Measurements from ENCODE around the gene OPA1. TPM values are rescaled to one million over a fixed set of nuclear protein-coding genes. Genes with fewer than 3 reads are reported as not detected.
"Not testable (repeated sequence)": the region's sequence is repeated elsewhere in the genome, so short reads cannot be mapped to it uniquely, and the experiment has no call there.

The OPA1 gene
- total RNA-seq, 1 experiment from 2014 or later: 159 TPM

DNA sequence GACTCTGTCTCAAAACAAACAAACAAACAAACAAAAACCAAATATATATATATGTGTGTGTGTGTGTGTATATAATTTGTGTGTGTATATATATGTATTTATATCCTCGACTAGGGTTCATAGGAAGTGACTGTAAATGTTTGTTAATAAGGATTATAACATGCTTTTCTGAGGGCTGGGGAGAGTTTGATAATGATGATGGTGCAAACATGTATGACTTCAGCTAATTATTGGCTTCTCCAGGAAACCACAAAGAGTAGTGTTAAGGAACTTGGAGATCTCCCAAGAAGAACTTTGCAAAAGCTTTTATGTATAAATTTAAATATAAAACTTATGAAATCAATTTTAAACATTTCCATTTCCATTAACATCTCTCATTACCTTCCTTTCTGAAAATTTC, 3.9 kb upstream of the OPA1 start:
- DNase-seq (ENCODE audit: low spot score): no peak

DNA sequence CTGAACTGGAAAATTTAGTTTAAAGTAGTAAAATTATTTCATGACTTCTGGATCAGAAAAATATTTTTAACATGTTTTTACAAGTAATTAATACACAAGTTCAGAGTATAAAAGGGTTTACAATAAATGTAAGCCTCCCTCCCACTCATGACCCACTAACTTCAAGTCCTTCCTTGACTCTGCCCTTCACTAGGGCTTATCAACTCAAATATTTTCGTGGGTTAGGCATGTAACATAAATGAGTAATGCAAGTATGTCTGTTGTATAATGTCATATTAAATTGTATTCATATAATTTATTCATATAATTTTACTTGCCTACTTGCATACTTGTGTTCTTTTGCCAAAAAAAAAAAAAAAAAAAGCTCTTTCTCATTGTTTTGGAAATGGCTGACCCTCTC, 3.4 kb upstream of the OPA1 start:
- DNase-seq (ENCODE audit: low spot score): no peak

DNA sequence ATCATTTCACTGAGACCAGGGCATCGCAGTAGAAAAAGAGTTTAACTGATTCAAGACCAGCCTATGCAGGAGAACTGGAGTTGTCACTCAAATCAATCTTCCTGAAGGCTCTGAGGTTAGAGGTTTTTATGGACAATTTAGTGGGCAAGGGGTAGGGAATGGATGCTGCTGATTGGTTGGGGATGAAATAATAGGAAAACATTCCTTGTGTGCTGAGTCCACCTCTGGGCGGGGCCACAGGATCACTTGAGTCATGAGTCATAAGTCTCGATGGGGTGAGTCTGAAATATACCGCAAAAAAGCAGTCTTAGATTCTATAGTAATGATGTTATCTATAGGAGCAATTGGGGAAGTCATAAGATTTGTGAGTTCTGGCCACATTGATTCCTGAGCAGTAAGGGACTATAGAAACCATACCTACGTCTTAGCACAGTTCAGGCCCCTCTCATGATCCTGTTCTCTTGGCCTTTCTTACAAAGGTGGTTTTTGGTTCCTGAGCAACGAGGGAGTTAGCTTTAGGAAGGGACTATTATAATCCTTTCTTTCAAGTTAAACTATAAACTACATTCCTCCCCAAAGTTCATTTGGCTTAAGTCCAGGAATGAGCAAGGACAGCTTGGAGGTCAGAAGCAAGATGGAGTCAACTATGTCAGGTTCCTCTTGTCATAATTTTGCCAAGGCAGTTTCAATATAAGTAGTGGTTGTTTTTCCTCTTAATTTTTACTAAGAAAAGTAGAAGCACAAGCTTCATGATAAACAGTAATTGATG, 2.7 kb upstream of the OPA1 start:
- peak; percentile 95 for DNase-seq (ENCODE audit: low spot score)

DNA sequence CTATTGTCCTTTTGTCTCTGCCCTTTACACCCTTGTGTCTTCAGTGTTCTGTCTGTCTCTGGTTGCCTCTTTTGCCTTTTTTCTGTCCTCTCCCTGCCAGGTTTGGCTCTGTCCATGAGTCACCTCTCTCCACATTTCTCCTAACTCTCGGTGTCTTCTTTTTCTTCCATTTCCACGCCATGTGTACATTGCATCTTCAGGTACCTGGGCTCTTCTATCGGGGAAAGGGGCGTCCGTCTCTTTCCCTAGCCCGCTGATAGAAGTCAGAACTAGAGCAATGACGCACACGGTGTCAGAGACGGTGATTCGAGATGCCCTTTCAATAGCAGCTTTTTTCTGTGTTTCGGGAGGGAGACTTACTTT, 641 bp downstream of the OPA1 start:
- DNase-seq (ENCODE audit: low spot score): peak; percentile 30

DNA sequence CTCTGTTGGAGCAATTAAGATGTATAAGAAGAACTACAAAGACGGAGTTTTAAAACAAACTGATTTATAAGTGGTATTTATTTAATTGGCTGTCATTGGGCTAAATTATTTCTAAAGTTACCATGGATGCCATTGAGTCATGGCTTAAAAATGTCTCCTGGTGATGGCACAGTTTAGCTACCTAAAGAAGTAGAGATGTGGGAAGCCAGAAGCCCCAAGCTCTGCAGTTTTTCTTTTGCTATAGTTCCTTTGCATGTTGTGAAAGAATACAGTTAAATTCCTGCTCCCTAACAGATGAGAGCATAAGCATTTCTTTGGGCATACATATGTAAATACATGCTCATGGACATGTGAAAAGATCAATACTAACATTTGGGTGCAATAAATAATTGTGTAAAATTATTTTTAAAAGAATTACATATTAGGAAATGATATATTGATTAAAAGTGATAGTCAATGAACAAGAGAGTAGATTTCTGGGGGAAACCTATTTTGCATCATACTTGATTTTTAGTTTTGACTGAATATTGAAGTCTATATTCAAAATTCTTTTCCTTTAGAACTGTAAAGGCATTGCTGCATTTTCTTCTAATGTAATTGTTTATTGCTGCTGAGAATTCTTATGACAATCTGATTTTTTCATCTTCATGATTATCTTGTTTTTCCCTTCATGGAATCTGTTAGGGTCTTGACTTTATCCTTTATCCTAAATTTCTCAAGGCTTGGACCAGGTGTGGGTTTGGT, 2.1 kb downstream of the OPA1 start:
- DNase-seq (ENCODE audit: low spot score): peak; percentile 54

DNA sequence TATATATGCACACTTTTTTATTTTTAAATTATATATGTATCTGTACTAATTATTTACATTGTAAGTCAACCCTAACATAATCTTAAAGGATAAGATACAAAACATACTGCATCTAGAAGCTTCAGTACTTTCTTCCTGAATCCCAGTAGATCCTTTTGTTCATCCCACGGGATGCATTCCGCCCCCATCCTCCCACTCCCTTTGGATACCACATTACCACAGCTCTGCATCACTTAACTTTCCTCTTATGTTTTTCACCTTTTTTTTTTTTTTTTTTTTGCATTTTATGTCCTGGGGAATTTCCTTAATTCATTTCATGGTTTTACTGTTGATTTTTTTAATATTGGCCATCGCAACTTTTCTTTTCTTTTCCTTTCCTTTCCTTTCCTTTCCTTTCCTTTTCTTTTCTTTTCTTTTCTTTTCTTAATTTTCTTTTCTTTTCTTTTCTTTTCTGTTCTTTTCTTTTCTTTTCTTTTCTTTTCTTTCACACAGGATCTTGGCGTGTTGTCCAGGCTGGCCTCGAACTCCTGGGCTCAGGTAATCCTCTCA, 3.0 kb downstream of the OPA1 start:
- no peak for DNase-seq (ENCODE audit: low spot score)

DNA sequence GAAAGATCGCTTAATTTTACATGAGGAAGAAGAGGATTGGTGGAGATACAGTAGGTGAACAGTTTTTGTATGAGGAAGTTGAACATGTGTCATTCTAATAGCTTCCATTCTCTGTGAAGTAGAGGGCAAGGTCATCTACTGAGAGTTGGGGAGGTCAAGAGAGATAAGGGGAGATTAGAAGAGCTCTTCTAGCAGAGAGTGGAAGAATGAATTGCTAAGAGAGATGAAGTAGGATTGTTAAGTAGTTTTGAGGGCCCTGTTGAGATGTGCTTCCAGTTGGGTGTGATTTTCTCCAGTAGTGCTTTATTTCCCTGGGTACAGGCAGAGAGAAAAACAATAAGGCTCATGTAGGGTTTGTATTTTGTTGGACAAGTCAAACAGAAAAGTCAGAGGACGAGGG, 5.2 kb downstream of the OPA1 start:
- DNase-seq (ENCODE audit: low spot score): no peak

DNA sequence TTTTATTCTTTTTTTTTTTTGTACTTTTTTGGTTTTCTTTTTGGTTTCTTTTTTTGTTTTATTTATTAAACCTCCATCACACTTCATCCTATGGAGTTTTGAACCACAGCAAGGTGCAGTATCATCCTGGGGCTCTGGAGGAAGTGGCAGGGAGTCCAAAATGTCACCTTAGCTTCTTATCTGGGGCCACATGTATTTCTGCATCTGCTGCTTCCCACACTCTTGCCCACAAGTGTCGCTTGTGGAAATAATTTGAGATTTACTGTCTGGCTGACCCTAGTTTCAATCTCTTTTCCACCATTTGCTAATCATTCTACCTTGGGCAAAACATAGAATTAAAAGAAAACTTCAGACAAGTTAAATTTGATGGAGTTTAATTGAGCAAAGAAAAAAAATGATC, 6.4 kb downstream of the OPA1 start:
- no peak for DNase-seq (ENCODE audit: low spot score)

DNA sequence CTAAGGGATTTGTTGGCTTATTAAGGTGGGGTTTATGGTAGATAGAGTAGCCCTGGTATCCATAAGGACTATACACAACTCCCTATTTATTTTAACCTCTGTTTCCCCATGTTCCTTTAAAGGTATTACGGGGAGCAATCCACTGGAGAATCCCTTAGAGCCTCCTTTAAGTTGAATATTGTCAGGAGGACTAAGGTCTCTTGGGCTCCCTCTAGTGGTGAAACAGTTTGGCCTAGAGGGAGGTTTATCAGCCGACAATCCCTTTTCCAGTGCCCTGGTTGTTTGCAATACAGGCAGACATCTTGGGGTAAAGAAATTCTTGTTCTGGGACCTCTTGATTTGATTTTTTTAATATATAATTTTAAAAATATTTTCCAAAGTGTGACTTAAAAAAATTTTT, 12.9 kb downstream of the OPA1 start:
- DNase-seq (ENCODE audit: low spot score): peak; percentile 82

DNA sequence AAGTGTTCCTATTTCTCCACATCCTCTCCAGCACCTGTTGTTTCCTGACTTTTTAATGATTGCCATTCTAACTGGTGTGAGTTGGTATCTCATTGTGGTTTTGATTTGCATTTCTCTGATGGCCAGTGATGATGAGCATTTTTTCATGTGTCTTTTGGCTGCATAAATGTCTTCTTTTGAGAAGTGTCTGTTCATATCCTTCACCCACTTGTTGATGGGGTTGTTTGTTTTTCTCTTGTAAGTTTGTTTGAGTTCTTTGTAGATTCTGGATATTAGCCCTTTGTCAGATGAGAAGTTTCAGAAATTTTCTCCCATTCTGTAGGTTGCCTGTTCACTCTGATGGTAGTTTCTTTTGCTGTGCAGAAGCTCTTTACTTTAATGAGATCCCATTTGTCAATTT, 13.9 kb downstream of the OPA1 start:
- DNase-seq (ENCODE audit: low spot score): not testable (repeated sequence)

DNA sequence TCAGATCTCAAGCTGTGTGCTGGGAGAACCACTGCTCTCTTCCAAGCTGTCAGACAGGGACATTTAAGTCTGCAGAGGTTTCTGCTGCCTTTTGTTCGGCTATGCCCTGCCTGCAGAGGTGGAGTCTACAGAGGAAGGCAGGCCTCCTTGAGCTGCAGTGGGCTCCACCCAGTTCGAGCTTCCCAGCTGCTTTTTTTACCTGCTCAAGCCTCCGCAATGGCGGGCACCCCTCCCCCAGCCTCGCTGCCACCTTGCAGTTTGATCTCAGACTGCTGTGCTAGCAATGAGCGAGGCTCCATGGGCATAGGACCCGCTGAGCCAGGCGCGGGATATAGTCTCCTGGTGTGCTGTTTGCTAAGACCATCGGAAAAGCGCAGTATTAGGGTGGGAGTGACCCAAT, 17.5 kb downstream of the OPA1 start:
- DNase-seq (ENCODE audit: low spot score): not testable (repeated sequence)

DNA sequence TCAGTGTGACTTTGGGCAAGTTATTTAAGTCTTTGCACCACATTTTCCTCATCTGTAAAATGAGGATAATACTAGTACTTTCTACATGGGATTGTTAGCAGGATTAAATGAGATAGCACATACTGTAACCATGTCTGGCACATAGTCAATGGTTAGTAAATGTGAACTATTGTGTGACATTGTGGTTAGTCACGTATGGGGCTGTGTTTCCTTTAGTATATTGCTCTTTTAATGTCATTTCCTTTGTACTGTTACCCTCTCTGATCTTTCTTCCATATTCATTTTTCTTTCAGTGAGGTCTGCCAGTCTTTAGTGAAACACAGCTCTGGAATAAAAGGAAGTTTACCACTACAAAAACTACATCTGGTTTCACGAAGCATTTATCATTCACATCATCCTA, 21.4 kb downstream of the OPA1 start:
- no peak for DNase-seq (ENCODE audit: low spot score)

DNA sequence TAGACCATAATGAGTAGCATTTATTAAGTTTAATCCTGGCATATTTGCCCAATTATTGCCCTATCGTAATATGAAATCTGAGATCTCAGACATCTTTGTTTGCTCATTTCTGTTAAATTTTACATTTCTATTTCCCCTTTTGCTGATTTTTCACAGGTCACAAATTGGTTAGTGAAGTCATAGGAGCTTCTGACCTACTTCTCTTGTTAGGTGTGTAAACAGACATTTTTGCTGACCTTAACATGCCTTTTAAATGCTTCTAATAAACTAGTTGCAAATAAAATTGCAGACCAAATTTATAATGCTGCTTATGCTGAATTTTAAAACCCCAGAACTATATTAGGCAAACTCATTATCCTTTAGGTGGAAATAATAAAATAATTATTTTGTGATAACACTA, 24.6 kb downstream of the OPA1 start:
- no peak for DNase-seq (ENCODE audit: low spot score)

DNA sequence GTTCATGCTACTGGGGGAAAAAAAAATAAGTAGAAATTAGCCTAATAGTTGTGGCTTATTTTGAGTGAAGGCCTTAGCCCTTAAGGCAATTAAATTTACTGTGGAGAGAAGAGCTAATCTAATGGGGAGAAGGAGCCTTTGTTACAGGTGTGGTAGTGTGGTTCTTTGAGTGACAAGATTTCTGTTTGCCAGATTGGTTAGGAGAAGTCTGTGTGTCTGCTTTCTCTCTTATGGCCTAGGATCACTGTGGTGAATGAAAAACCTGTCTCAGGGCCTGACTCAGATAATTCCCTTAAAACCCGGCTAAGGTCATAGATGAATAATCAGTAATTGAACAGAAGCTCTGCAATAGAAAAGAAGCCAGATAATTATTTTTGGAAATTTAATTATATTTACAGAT, 27.0 kb downstream of the OPA1 start:
- DNase-seq (ENCODE audit: low spot score): no peak

DNA sequence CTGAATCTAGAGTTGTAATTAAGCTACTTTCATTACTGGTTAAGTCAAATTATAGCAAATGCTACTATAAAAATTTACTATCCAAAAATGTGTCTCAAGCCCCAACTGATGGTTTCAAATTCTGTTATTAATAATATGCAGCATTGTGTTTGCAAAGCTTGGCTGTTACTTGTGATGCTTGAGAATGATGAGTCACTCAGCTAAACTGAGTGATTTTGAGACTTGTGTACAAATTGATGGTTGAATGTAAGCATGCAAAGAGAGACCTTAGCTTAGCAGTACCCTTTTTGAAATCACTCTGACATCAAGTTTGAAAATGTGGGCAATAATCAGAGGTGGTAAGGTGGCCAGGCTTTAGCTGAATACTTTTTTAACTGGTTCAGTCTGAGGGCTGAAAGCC, 27.6 kb downstream of the OPA1 start:
- DNase-seq (ENCODE audit: low spot score): no peak

DNA sequence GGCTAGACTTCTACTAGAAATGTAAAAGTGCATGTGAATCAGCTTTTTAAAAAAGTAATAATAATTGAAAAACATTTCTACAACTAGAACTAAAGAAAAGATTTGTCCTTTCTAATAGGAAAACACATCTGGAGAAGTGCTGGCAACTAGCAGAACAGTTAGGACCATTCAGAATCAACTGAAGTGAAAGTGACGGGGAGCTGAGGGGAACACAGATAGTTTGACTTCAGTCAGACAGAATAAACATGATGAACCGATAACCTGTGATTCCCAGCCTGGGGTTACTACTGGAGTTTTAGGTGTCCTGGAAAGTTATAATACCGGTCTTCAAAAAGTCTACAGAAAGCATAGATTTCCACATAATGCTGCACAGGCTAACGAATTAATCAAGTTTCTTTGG, 28.1 kb downstream of the OPA1 start:
- no peak for DNase-seq (ENCODE audit: low spot score)

DNA sequence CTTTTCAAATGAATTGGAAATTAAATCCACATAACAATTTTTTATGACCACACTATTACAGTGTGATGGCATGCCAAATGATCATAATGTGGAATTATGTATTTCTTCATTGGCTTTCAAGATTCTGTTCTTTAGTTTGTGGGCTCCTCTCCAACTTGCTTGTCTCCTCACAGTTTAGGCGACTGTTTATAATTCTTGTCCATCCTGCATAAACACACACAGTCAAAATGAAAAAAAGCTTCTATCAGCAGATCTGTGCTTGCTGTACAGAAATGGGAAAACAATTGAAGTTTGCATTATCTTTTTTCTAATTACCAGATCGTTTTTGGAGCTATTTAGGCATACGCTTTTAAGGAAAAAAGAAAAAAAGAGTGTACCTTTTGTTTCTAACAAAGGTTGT, 37.0 kb downstream of the OPA1 start:
- no peak for DNase-seq (ENCODE audit: low spot score)

DNA sequence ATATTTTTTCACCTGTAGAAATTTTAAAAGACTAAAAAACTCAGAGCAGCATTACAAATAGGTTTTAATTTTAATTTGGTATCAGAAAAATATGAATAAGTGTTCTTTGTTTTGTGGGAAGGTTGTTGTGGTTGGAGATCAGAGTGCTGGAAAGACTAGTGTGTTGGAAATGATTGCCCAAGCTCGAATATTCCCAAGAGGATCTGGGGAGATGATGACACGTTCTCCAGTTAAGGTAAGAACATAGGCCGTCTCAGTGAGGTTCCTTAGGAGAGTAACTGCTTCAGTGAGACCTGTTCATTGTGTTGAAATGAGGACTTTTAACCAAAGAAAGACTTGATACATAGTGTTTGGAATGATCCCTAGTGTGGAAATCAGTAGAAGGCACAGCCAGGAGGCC, 44.8 kb downstream of the OPA1 start:
- DNase-seq (ENCODE audit: low spot score): no peak

DNA sequence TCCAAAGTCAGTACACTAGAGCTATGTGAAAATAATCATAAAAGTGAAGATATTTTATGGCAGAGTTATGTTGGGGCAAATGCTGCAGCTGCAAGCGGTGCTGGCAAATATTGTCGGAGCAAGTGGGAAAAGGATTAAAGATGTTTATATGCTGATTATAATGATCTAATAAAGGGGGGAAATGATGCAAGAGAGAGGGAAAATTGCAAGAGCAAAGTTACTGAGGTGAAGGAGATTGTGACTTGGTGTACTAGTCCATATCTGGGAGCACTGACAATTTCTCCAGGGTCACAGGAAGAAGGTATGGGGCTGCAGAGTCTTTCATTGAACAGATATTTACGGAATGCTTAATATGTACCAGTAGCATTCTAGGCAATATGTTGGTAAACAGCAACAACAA, 45.8 kb downstream of the OPA1 start:
- no peak for DNase-seq (ENCODE audit: low spot score)

DNA sequence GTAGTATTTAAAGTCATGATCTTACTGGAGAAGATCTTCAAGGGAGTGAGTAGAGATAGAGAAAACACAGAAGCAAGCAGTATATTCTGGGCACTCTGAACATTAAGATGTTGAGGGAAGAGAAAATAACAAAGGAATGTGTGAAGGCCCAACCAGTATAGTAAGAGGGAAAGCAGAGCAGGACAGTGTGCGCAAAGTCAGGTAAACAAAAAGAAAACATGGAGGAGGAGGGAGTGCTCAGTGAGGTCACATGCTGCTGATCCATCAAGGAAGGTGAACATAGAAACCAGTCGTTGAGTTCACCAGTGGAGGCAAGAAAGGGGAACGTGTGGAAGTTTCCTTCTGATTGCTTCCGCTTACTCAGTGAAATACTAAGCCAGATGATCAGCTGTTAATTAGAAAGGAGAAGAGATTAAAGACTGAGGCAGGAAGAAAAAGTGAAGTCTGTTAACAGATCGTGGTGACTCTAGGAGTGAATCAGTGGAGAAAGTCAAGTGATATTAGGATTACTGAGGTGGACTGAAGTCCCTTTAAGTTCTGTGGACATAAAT, 47.2 kb downstream of the OPA1 start:
- no peak for DNase-seq (ENCODE audit: low spot score)

DNA sequence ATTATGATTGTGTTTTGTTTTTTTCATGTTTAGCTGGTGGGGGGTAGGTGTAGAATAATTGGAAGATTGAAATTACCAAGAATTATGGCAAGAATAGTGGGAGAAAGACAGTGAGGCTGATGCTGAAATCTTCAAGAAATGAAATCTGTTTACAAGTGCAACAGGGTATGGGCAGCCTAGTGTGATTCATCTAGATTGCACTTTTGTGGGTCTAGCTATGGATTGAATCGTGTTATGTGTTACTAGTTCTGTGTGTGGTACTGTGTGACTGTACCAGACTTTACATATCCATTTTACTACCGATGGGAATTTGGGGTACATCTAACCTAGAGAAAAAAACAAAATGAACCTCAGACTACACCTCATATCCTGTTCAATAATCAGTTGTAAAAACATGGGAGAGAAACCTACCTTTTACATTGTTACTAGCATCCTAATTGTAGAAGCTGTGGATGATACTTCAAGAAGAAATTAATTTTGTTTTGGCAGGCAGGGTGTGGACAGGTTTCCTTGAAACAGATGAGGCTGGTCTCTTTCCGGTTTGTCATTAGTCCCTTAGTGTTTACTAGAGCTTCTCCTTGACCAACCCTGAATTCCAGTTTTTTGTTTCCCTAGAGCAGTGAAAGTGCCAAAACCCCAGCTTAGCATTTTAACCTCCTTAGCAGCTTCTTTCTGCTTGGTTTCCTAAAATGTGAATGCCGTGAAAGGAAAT, 47.9 kb downstream of the OPA1 start:
- DNase-seq (ENCODE audit: low spot score): no peak

DNA sequence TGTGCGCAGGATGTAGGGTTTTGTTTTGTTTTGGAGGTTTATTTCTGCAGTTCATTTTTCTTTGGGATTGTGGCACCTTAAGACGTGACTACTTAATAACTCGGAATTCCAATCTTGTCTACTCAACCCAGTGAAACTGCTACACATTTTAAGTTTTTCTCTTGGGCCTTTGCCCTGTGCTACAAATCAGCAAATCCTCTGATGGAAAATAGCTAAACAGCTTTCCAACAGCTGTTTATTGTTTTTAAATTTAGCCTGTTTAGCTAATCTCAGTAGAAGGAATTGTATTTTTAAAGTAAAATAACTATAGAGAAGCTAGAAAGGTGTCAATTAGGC, 48.4 kb downstream of the OPA1 start:
- DNase-seq (ENCODE audit: low spot score): no peak

DNA sequence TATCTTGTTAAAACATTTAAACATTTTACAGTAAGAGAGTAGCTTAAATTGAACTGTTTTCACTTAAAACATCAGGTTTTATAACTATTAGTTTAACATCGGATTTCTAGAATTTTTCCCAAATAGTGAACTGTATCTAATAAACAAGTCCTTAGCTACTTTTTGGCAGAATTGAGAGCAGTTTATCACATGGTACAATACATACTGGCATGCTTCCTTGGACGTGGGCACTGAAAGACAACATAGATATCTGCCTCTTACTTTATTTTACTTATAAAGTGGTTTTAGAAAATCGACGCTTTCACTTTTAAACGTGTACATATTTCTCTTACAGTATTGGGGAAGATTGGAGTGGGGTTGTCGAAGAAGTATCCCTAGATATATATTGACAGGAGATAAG, 52.8 kb downstream of the OPA1 start:
- DNase-seq (ENCODE audit: low spot score): no peak
